Measurements from ENCODE around the gene LRRC57. TPM values are rescaled to one million over a fixed set of nuclear protein-coding genes. Genes with fewer than 3 reads are reported as not detected.
"Not testable (repeated sequence)": the region's sequence is repeated elsewhere in the genome, so short reads cannot be mapped to it uniquely, and the experiment has no call there.

Gene LRRC57
- total RNA-seq, 1 experiment from 2014 or later: 16.6 TPM

- H3K27ac ChIP-seq (ENCODE audit: low read depth, low read length); H3K4me2 ChIP-seq (ENCODE audit: low read length); BruUV-seq (replicated peaks); H3K9ac ChIP-seq (ENCODE audit: low read length); H2AFZ ChIP-seq (ENCODE audit: low read depth, low read length, poor library complexity, severe bottlenecking); H3K9me3 ChIP-seq (ENCODE audit: control insufficient read depth in 1 of 2, insufficient read depth in 1 of 2, low read depth in 1 of 2, low read length in 2 of 2); intact Hi-C loops (cut with micrococcal nuclease); ATAC-seq; CTCF ChIA-PET; H3K4me3 ChIP-seq (replicated peaks in 1 of 2; ENCODE audit: low read depth in 1 of 2, low read length in 2 of 2); DNase-seq (ENCODE audit: low read depth, low spot score); H3K27me3 ChIP-seq (ENCODE audit: insufficient read depth, low read length); H3K4me1 ChIP-seq (ENCODE audit: control insufficient read depth in 1 of 2, insufficient read depth in 2 of 2, low read length in 2 of 2); H4K20me1 ChIP-seq (ENCODE audit: insufficient read depth); RAD21 ChIA-PET (ENCODE audit: low non-redundant PET in 1 of 2, low total read pairs in 2 of 2, uncharacterized antibody in 2 of 2, unreplicated experiment in 2 of 2); H3K9me2 ChIP-seq (ENCODE audit: insufficient read depth): not testable (repeated sequence)
- POLR2A ChIA-PET: interaction anchor here (2.0 kb wide), 1 partner anchor 9 kb away, joined by 4 read pairs; the partner anchor contains the start of genes HAUS2 and LRRC57
- Histone ChIP-seq H3K79me2 (ENCODE audit: insufficient read depth, low read length) (peaks cover 81% of the 10 kb centered on the region), H3K36me3 (ENCODE audit: control insufficient read depth in 1 of 2, insufficient read depth in 2 of 2, low read length in 2 of 2) (peaks cover 14 to 26% of the 10 kb centered on the region in 2 experiments; a peak in 3 of 4 replicates)
Measured at GRCh38 chr15:42556550-42557207, 8.1 kb upstream of the LRRC57 start.

- H3K4me3 ChIP-seq (replicated peaks in 1 of 2; ENCODE audit: low read depth in 1 of 2, low read length in 2 of 2): no peak overlapping the region
- no peaks in the 10 kb centered on the region for H3K27me3 ChIP-seq (ENCODE audit: insufficient read depth, low read length)
- intact Hi-C loops (cut with micrococcal nuclease): no loop called here
- no peak overlapping the region for H2AFZ ChIP-seq (ENCODE audit: low read depth, low read length, poor library complexity, severe bottlenecking)
- BruUV-seq (replicated peaks): no TSS peak
- H3K9ac ChIP-seq (ENCODE audit: low read length): no peak overlapping the region
- no peak overlapping the region for H3K27ac ChIP-seq (ENCODE audit: low read depth, low read length)
- DNase-seq (ENCODE audit: low read depth, low spot score): no peak
- peaks cover 6% of the 10 kb centered on the region; the same call in 1 of the 2 replicates for H4K20me1 ChIP-seq (ENCODE audit: insufficient read depth)
- TF ChIP-seq POLR2AphosphoS5 (IDR thresholded peaks at IDR 0.05; ENCODE audit: low read depth, low read length) (no peak), YY1 (IDR thresholded peaks at IDR 0.05; ENCODE audit: extremely low read depth, insufficient replicate concordance, low read depth, low read length) (no peak), FOSL1 (IDR thresholded peaks at IDR 0.05; ENCODE audit: low read depth) (no peak), REST (IDR thresholded peaks at IDR 0.05; ENCODE audit: low read depth) (no peak), POLR2A (IDR thresholded peaks at IDR 0.05; ENCODE audit: borderline replicate concordance, extremely low read depth, insufficient read depth, insufficient read length) (no peak), SIN3A (IDR thresholded peaks at IDR 0.05; ENCODE audit: low read depth) (no peak)
- ChIA-PET CTCF (no interaction called here), POLR2A (no interaction called here), RAD21 (ENCODE audit: low non-redundant PET in 1 of 2, low total read pairs in 2 of 2, uncharacterized antibody in 2 of 2, unreplicated experiment in 2 of 2) (no interaction called here)
- no peaks in the 10 kb centered on the region for H3K9me3 ChIP-seq (ENCODE audit: control insufficient read depth in 1 of 2, insufficient read depth in 1 of 2, low read depth in 1 of 2, low read length in 2 of 2)
- peaks cover 91% of the 10 kb centered on the region for H3K79me2 ChIP-seq (ENCODE audit: insufficient read depth, low read length)
- H3K36me3 ChIP-seq (ENCODE audit: control insufficient read depth in 1 of 2, insufficient read depth in 2 of 2, low read length in 2 of 2): no peaks in the 10 kb centered on the region
- peaks cover 4 to 10% of the 10 kb centered on the region in 2 experiments; a peak in 3 of 4 replicates for H3K4me1 ChIP-seq (ENCODE audit: control insufficient read depth in 1 of 2, insufficient read depth in 2 of 2, low read length in 2 of 2)
- ATAC-seq: no peak
- no peaks in the 10 kb centered on the region for H3K9me2 ChIP-seq (ENCODE audit: insufficient read depth)
- H3K4me2 ChIP-seq (ENCODE audit: low read length): no peak overlapping the region
Measured at GRCh38 chr15:42553554-42553953, 5.0 kb upstream of the LRRC57 start.
